Neuronal stem cell (in vitro differentiated cells): ENCODE measurements around the gene LINGO3.
A peak's percentile ranks its signal among the peaks of the same experiment; 100 is the strongest.
"Not testable (repeated sequence)": the region's sequence is repeated elsewhere in the genome, so short reads cannot be mapped to it uniquely, and the experiment has no call there.

Source experiments
- DNase-seq: peaks from one replicate; pipeline ENCODE4 v3.0.0-alpha.2; 2013; ENCODE audit warnings: low spot score
- H2AFZ ChIP-seq: one replicate; pipeline ENCODE4 v1.6.1; 2013; ENCODE audit warnings: mild to moderate bottlenecking, low read length, inconsistent platforms
- H2AK5ac ChIP-seq: 2 replicates; pipeline ENCODE4 v1.6.1; 2013; ENCODE audit warnings: low read depth, mild to moderate bottlenecking, inconsistent platforms, low read length, moderate library complexity, mixed read lengths
- H2BK120ac ChIP-seq: 2 replicates; pipeline ENCODE4 v1.6.1; 2013; ENCODE audit warnings: low read depth, mild to moderate bottlenecking, inconsistent platforms, low read length, moderate library complexity, mixed read lengths
- H2BK12ac ChIP-seq: one replicate; pipeline ENCODE4 v1.6.1; 2013; ENCODE audit warnings: low read length, inconsistent platforms
- H2BK15ac ChIP-seq: 2 replicates; pipeline ENCODE4 v1.6.1; 2013; ENCODE audit warnings: mild to moderate bottlenecking, low read length, inconsistent platforms, mixed read lengths
- H2BK5ac ChIP-seq: one replicate; pipeline ENCODE4 v1.6.1; 2013; ENCODE audit warnings: inconsistent platforms, mild to moderate bottlenecking, low read length, moderate library complexity
- H3K14ac ChIP-seq: one replicate; pipeline ENCODE4 v1.6.1; 2013; ENCODE audit warnings: low read length, inconsistent platforms
- H3K18ac ChIP-seq: 2 replicates; pipeline ENCODE4 v1.6.1; 2013; ENCODE audit warnings: low read length, inconsistent platforms
- H3K23ac ChIP-seq: 2 replicates; pipeline ENCODE4 v1.6.1; 2013; ENCODE audit warnings: low read depth, mild to moderate bottlenecking, mixed read lengths, low read length, inconsistent platforms; ENCODE audit not compliant: poor library complexity
- H3K27ac ChIP-seq: replicated peaks from 3 replicates; pipeline ENCODE4 v1.5.1; 2013; ENCODE audit warnings: low read length, inconsistent platforms
- H3K27me3 ChIP-seq, 3 experiments: 2 replicates each; pipeline ENCODE4 v1.6.1; 2013; ENCODE audit warnings: low read length in 3 of 3, mild to moderate bottlenecking in 2 of 3, inconsistent platforms in 1 of 3, low read depth in 1 of 3, mixed read lengths in 1 of 3, moderate library complexity in 1 of 3; ENCODE audit not compliant: control insufficient read depth in 3 of 3, insufficient read depth in 3 of 3
- H3K36me3 ChIP-seq, 2 donors: replicated peaks in 1 of 2; 2 replicates each; pipeline ENCODE4 v1.6.1; 2013; ENCODE audit warnings: low read length in 2 of 2; ENCODE audit not compliant: control insufficient read depth in 2 of 2, insufficient read depth in 2 of 2
- H3K4ac ChIP-seq: 2 replicates; pipeline ENCODE4 v1.6.1; 2013; ENCODE audit warnings: inconsistent platforms, mild to moderate bottlenecking, low read length, moderate library complexity
- H3K4me1 ChIP-seq, 2 donors: 1 replicate in 1 of 2; 2 replicates in 1 of 2; pipeline ENCODE4 v1.6.1; 2013; ENCODE audit warnings: low read length in 2 of 2, low read depth in 1 of 2; ENCODE audit not compliant: control insufficient read depth in 2 of 2, insufficient read depth in 1 of 2
- H3K4me2 ChIP-seq: one replicate; pipeline ENCODE4 v1.6.1; 2013; ENCODE audit warnings: mild to moderate bottlenecking, low read length, inconsistent platforms; ENCODE audit not compliant: insufficient read depth, poor library complexity, severe bottlenecking
- H3K4me3 ChIP-seq, 2 donors: 2 replicates each; pipeline ENCODE4 v1.5.1; 2013; ENCODE audit warnings: low read length in 2 of 2, mild to moderate bottlenecking in 2 of 2, inconsistent platforms in 1 of 2, moderate library complexity in 1 of 2
- H3K79me1 ChIP-seq: one replicate; pipeline ENCODE4 v1.6.1; 2013; ENCODE audit warnings: low read depth, mild to moderate bottlenecking, inconsistent platforms, low read length, moderate library complexity
- H3K9ac ChIP-seq: one replicate; pipeline ENCODE4 v1.6.1; 2013; ENCODE audit warnings: mild to moderate bottlenecking, low read depth, low read length, inconsistent platforms; ENCODE audit not compliant: poor library complexity
- H3K9me3 ChIP-seq, 2 donors: replicated peaks in 1 of 2; 2 replicates each; pipeline versions ENCODE3 to v1.6.1; 2013; ENCODE audit warnings: low read length in 2 of 2, mild to moderate bottlenecking in 2 of 2, inconsistent platforms in 1 of 2, low read depth in 1 of 2, mixed read lengths in 1 of 2, moderate library complexity in 1 of 2; ENCODE audit not compliant: control insufficient read depth in 2 of 2, insufficient read depth in 1 of 2
- H4K8ac ChIP-seq: one replicate; pipeline ENCODE4 v1.6.1; 2013; ENCODE audit warnings: low read depth, mild to moderate bottlenecking, inconsistent platforms, low read length, moderate library complexity
- H4K91ac ChIP-seq: one replicate; pipeline ENCODE4 v1.6.1; 2013; ENCODE audit warnings: low read length, low read depth, mild to moderate bottlenecking, inconsistent platforms; ENCODE audit not compliant: poor library complexity
- WGBS, 2 donors: extraction: QIAGEN DNeasy Blood & Tissue Kit; methylation state at CpG; one replicate each; pipeline ENCODE4 v1.1.7; 2013; ENCODE audit warnings: missing lambda C conversion rate in 2 of 2, mixed read lengths in 1 of 2; ENCODE audit not compliant: insufficient read length in 2 of 2, insufficient replicate concordance in 1 of 2; ENCODE audit errors: extremely low coverage in 2 of 2; 5-methylcytosine and 5-hydroxymethylcytosine counted together

The LINGO3 gene

GRCh38 chr19:2282062-2282861 is 25.7 kb downstream of the LINGO3 start, which contains the start of gene PEAK3:
PEAK3 (minus strand) TSS chr19:2282175; CDS start chr19:2280931, 1,244 bp downstream.
- no CpG with 5 or more reads among the region's 41 CpGs for WGBS, 2 donors
- H4K8ac ChIP-seq: peak within 1 kb of the TSS; percentile 17
- no peak for DNase-seq
- no peak within 1 kb of the TSS for H2BK15ac ChIP-seq
- H3K79me1 ChIP-seq: peaks cover 1% of the 10 kb centered on the region
- peak within 1 kb of the TSS; percentile 71 for H3K18ac ChIP-seq
- H3K4ac ChIP-seq: no peak within 1 kb of the TSS
- no peak within 1 kb of the TSS for H4K91ac ChIP-seq
- no peak within 1 kb of the TSS for H3K14ac ChIP-seq
- no peak within 1 kb of the TSS for H2BK12ac ChIP-seq
- H2AK5ac ChIP-seq: peak within 1 kb of the TSS; percentile 76
- H2AFZ ChIP-seq: peak within 1 kb of the TSS; percentile 84
- H3K4me2 ChIP-seq: peak within 1 kb of the TSS; percentile 67
- H2BK120ac ChIP-seq: no peak within 1 kb of the TSS
- no peak within 1 kb of the TSS for H3K27ac ChIP-seq
- no peak within 1 kb of the TSS for H3K23ac ChIP-seq
- H3K9ac ChIP-seq: peak within 1 kb of the TSS; percentile 44
- peak within 1 kb of the TSS; percentile 48 for H2BK5ac ChIP-seq
- peak within 1 kb of the TSS in 1 of 2 donors; percentile 34 for H3K4me3 ChIP-seq
- H3K9me3 ChIP-seq: no peaks in the 10 kb centered on the region
- H3K36me3 ChIP-seq: no peaks in the 10 kb centered on the region
- peaks cover 3 to 8% of the 10 kb centered on the region in 2 donors for H3K4me1 ChIP-seq
- peaks cover 0 to 26% (median 0%) of the 10 kb centered on the region in 3 experiments for H3K27me3 ChIP-seq

- H2BK15ac ChIP-seq, DNase-seq, H3K79me1 ChIP-seq, H3K27ac ChIP-seq, H3K9me3 ChIP-seq, H2BK12ac ChIP-seq, H4K91ac ChIP-seq, H3K4me1 ChIP-seq, H3K23ac ChIP-seq, H3K4ac ChIP-seq, H2BK120ac ChIP-seq, H4K8ac ChIP-seq, H3K9ac ChIP-seq, H3K36me3 ChIP-seq, H3K14ac ChIP-seq: not testable (repeated sequence)
- Histone ChIP-seq H3K4me3 (peak overlapping the region in 1 of 2 donors; percentile 34), H2AK5ac (peak overlapping the region; percentile 76), H3K18ac (peak overlapping the region; percentile 71), H3K27me3 (peaks cover 0 to 21% (median 0%) of the 10 kb centered on the region in 3 experiments), H2AFZ (peak overlapping the region; percentile 84), H3K4me2 (peak overlapping the region; percentile 67), H2BK5ac (peak overlapping the region; percentile 48)
- no CpG with 5 or more reads among the region's 16 CpGs for WGBS, 2 donors
Measured at GRCh38 chr19:2281265-2282061, 26.5 kb downstream of the LINGO3 start.

GRCh38 chr19:2280633-2281264 is 27.2 kb downstream of the LINGO3 start:
- Histone ChIP-seq H3K4me3 (no peak overlapping the region), H3K36me3 (no peaks in the 10 kb centered on the region), H3K79me1 (peaks cover 3% of the 10 kb centered on the region), H2BK12ac (no peak overlapping the region), H3K14ac (no peak overlapping the region), H3K27me3 (peaks cover 0 to 18% (median 0%) of the 10 kb centered on the region in 3 experiments), H3K4ac (no peak overlapping the region), H2BK15ac (no peak overlapping the region), H2AFZ (no peak overlapping the region), H3K9me3 (no peaks in the 10 kb centered on the region), H4K91ac (no peak overlapping the region), H2BK5ac (no peak overlapping the region), H2AK5ac (no peak overlapping the region), H3K4me2 (no peak overlapping the region), H3K4me1 (peaks cover 3 to 8% of the 10 kb centered on the region in 2 donors), H2BK120ac (no peak overlapping the region), H3K18ac (no peak overlapping the region), H3K23ac (peak overlapping the region; percentile 55), H3K9ac (no peak overlapping the region), H4K8ac (no peak overlapping the region), H3K27ac (no peak overlapping the region)
- no peak for DNase-seq
- no CpG with 5 or more reads among the region's 26 CpGs for WGBS, 2 donors
